CD4-positive, alpha-beta T cell treated with Interleukin-21 for 1 hour (primary cell): ENCODE results near the gene CFAP54.

ENCODE experiments used
- DNase-seq: peaks from one replicate; pipeline ENCODE4 v3.0.0-alpha.2; 2020

The CFAP54 gene

GRCh38 chr12:96828169-96828789, 338.9 kb downstream of the CFAP54 start:
- DNase-seq: no peak

DNA sequence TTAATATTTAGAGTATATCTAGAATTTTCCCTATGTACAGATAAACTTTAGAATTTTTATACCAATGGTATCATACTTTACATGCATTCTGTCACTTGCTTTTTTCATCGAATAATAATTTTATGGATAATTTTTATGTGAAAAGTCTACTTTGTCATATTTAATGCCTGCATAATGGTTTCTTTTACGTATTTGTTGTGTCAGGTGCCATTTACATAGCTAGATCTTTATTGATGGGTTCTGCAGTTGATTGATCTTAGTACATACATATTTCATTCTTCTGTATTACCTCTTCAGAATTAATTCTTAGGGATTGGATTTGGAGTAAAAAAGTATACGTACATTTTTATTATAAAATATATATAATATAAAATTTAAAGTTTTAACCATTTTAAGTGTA, 340.0 kb downstream of the CFAP54 start:
- no peak for DNase-seq

- no peak for DNase-seq
Observed at GRCh38 chr12:96831346-96831745, 342.0 kb downstream of the CFAP54 start.

DNA sequence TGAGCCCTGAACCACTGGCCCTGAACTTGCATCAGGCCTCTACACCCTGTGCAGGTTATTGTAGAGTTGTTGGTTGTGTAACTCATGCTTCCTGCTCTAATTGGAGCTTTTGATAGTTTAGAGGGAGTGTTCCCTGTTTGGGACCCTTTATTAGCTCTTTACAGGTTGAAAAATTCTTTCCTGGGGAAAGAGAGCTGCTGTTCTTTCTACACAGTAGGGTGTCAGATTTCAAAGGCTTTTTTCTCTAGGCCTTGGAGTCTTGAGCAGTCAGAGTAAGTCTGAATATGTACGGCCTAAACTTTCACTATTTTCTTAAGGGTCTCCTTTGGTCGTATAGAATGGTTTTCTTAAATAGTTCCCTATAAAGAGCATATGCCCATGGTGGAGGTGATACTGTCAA, 356.9 kb downstream of the CFAP54 start:
- DNase-seq: no peak

DNA sequence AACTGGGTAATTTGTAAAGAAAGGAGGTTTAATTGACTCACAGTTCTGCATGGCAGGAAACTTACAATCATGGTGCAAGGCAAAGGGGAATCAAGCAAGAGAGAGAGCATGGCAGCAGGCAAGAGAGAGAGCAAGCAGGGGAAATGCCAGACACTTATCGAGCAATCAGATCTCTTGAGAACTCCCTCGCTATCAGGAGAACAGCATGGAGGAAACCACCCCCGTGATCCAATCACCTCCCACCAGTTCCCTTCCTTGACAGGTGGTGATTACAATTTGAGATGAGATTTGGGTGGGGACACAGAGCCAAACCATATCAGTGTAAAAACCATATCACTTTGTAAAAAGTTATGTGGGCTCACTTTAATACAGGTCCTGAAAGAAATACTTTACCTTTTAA, 361.3 kb downstream of the CFAP54 start:
- no peak for DNase-seq

DNA sequence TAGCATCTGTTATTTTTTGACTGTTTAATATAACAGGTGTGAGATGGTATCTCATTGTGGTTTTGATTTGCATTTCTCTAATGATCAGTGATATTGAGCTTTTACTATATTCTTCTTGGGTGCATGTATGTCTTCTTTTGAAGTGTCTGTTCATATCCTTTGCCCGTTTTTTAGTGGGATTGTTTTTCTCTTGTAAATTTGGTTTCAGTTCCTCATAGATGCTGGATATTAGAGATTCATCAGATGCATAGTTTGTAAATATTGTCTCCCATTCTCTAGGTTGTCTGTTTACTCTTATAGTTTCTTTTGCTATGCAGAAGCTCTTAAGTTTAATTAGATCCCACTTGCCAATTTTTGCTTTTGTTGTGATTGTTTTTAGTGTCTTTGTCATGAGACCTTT, 368.8 kb downstream of the CFAP54 start:
- no peak for DNase-seq

DNA sequence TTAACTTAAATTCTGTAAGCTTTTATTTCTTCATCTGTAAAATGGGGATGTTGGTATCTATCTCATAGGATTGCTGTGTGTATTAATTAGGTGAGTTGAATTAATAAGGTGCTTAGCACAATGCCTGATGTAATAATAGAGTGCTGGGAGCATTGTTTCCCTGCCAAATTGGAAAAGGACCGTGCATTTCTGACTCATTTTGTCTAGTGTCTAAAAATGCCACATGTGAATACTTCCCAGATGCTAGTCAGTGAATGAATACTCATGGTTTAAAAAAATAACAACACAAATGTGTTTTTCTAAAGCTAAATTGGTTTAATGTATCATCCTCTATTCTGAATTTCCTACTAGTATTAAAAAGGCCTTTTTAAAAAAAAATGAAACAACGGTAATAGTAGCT, 372.3 kb downstream of the CFAP54 start:
- no peak for DNase-seq

DNA sequence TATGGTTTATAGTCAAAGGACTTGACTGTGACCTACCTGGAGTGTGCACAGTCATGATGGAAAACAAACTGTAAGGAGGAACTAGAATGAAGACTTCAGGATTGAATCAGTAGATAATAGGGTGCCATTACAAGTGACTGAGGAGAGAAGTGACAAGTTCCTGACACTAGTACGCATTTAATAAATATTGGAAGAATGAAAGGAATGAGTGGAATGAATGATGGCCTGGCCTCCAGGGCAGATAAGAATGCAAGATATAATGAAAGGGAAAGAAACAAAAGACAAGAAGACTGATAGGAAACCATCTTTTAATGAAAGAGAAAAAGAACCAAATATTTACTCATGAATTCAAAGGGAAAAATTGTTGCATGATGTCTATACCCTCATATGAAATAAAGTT, 372.9 kb downstream of the CFAP54 start:
- no peak for DNase-seq

DNA sequence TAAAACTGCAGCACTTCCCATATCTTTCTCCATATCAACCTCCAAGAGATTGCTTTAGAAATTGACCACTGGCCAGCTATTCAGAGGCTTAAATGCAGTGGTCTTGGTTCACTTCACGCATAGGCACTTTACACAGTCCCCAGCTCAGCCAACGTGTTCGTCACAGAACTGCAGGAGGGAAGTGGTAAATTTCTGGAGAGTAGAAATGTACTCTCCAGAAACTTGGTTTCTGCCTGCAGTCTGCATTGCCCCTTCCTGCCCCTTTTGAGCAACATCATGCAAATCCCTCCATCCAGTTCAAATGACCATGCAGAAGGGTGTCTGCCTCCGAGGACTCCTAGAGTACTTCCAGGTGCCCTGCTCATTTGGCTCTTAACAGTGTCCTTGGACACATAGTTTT, 375.0 kb downstream of the CFAP54 start:
- DNase-seq: no peak

DNA sequence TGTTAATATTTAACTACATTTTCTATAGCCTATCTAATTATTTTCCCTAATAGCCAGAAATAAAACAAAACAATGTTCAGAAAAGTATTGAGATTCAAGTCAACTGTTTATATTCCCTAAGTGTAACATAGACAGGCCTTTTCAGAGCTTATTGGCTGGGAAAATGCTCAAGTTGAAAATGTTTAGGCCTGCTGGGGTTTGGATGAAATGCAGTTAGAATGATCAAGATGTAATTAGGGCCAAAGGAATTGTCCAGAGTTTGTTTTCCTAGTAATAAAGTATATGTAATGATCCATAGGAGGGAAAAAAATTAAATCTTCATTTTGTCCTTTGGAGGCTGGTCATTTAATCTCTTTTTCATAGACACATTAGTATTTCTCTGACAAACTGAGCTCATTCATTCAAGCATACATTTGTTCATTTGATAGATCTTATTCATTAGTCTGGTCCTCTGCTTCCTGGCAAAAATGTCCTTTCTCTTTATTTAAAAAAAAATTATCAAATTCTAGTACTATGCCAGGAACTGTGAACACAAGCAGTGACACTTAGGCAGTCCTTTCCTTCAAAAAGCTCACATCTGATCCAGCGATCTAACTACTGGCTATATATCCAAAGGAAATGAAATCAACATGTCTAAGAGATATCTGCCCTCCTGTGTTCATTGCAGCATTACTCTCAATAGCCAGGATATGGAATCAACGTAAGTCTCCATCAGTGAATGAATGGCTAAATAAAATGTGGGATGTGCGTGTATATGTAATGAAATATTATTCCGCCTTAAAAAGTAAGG, 377.6 kb downstream of the CFAP54 start:
- DNase-seq: no peak

DNA sequence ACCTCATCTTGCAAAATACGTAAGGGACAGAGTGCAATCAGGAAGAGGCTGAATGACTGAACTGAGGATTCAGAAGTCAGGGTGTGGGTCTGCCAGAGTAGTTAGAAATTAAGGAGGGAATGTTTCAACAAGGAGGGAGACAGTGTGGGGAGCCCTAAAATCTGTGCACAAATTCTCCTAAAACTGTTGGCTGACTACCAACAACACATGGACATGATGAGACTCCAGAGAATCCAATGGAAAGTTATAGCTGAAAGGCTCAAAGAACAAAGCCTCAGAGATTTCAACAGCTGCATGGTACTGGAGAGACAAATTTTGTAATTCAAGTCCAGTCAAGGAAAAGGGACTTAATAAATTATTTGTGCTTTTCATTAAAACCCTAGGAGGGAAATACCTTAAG, 381.6 kb downstream of the CFAP54 start:
- no peak for DNase-seq

DNA sequence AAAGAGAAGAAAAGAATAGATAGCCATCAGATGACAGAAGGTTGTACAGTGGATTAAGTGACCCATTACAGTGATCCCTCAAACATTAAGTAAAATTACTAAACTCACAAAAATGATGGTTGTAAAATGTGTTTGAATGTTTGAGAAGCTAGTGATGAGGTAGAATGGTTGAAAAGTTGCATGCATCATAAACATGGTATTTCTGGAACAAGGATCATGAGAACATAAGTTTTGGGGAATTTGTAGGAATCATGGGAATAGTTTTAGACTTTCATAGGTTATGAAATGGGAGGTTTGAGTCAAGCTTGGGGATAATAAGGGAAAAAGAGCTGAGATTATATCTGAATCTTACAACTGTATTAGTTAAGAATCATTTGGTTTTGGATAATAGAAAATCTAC, 383.6 kb downstream of the CFAP54 start:
- DNase-seq: no peak

DNA sequence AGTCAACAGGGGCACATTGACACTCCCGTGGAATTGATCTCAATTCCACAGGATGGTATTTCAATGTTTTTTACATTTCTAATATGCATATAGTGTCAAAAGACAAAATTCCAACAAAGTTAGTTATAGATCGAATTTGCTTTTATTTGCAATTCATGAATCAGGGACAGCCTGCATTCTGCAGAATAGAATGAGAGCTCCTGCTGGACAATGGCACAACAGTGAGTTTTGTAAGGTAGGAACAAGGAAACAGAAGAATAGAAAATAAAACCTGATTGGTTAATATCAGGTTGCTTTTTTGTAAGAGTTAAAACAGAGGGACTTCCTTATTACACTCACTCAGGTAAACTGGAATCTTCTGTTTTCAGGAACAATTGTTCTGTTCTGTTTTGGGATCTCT, 384.8 kb downstream of the CFAP54 start:
- no peak for DNase-seq

DNA sequence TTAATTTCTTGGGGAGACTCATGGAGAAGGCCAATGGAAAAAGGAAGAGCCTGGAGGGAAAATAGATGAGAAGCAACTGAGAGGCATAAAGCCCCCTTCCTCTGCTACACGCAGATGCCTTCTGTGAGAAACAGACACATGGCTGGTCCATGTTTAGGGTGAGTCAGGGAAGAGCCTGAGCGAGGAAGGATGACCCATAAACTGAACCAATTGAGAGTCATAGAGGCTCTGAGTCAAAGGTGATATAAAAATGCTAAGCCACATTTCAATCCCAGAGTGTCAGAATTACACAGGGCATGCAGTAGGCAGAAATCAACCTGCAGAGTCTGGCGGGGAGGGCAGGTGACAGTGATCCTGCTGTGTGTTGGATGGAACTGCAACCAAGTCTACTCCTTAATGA, 387.6 kb downstream of the CFAP54 start:
- no peak for DNase-seq

GRCh38 chr12:96878704-96879103, 389.3 kb downstream of the CFAP54 start:
- no peak for DNase-seq

DNA sequence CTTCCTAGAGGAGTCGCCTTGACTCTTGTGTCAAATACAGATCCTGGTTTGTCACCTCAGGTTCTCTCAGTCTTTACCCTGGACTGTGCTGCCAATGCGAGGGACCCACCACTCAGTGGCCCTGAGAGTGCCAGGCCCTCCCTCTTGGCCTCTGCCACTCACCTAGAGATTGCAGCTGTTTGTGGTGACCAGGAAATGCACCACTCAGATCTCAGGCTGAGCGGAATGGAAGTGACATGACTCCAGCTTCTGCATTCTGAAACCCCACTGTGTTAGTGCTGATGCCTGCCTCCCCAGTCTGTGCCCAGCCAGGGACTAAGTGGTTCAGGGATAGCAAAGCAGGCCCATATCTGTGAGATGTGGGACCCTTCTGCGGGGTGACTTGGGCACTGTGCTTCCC, 389.9 kb downstream of the CFAP54 start:
- DNase-seq: no peak

DNA sequence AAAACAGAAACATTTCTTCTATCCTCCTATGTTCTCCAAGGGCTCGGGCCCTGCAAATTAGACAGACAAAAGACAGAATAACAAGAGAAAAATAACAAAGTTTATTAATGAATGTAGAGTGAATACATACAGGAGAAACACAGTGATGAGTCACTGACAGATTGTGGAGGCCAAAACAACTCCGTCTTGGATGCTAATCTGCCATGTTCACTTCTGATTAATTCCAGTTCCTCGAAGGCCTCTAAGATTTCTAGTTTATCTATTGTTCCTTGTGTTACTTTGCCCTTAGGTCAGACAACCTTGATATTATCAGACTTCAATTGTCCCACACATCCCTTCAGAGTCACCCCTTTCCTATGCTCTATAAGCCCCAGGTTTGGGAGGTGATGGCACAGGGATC, 390.8 kb downstream of the CFAP54 start:
- no peak for DNase-seq

GRCh38 chr12:96881608-96882007, 392.2 kb downstream of the CFAP54 start:
- DNase-seq: no peak

DNA sequence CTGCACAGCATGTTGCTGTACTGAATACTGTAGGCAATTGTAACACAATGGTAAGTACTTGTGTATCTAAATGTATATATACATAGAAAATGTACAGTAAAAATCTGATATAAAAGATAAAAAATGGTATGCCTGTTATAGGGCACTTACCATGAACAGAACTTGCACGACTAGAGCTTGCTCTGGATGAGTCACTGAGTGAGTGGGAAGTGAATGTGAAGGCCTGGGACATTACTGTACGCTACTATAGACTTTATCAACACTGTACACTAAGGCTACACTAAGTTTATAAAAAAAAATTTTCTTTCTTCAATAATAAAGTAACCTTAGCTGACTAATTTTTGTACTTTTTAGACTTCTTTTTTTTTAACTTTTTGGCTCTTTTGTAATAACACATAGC, 393.5 kb downstream of the CFAP54 start:
- no peak for DNase-seq

DNA sequence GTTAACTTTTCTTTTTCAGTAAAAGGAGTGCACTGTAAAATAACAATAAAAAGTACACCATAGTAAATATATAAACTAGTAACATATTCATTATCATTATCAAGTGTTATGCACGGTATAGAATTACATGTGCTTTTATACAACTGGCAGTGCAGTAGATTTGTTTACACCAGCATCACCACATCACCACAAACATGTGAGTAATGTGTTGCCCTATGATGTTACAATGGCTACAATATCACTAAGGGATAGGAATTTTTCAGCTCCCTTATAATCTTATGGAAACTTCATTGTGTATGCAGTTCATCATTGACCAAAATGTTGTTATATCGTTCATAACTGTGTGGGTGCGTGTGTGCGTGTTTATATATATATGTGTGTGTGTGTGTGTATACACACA, 394.2 kb downstream of the CFAP54 start:
- DNase-seq: no peak

DNA sequence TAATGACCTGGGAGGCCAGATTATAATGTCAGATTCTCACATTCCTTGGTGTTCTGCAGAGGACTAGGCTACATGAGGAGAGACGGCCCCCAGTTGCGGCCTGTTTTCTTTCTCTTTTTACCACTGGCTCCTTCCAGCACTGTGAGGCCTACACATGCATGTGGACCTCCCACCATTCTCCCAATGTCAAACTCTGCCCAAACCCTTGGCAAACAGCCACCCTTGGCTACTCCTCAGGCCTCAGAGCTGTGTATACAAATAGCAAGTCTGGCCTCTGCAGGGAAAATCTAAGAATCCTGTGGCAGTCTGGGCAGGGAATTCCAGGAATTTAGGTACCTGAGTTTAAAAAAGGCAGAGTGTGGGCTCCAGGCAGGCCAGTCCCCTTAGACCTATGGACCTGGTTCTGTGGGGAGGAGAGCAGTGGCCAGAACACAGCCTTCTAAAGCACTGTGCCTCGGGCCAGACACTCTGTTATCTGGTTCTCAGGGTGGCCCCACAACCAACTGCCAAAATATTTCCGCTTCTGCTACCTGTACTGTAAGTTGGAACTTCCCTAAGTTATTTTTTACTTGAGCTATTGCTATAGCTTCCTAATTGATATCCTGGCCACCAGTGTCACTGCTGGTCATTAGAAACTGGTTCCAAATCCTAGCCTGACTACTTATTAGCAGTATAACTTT, 397.8 kb downstream of the CFAP54 start:
- DNase-seq: no peak

- no peak for DNase-seq
Observed at GRCh38 chr12:96889273-96889933, 400.0 kb downstream of the CFAP54 start.

DNA sequence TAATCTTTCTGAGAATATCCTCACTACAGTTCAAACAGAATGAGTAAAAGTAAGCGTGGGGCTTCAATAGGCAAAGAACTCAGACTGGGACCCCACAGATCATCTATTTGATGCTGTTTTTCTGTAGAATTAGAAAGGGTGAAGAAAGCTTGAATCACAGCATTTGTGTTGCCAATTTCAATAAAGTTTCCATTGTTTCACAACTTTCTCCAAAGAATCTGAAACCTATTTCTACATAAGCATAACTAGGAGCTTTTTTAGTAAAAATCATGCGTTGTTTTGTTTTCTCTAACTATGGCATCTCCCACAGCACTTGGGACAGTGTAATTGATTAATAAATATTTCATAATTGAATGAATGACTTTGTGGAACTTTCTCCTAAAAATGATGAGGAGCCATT, 401.0 kb downstream of the CFAP54 start:
- no peak for DNase-seq

- DNase-seq: no peak
Observed at GRCh38 chr12:96892104-96892503, 402.7 kb downstream of the CFAP54 start.
